Vagina (tissue), 2 donors: Measurements from ENCODE around the gene EPHB1. TPM values are rescaled to one million over a fixed set of nuclear protein-coding genes. Genes with fewer than 3 reads are reported as not detected.

ENCODE experiments used
- DNase-seq, 2 donors: peaks; one replicate each; pipeline ENCODE4 v3.0.0-alpha.2; 2017; ENCODE audit errors: extremely low spot score in 2 of 2
- H3K27ac ChIP-seq: fragments of 200-600 bp; sonication (generic); one replicate; pipeline ENCODE4 v1.5.1; 2019
- H3K27me3 ChIP-seq: fragments of 200-600 bp; sonication (generic); one replicate; pipeline ENCODE4 v1.5.1; 2019
- H3K36me3 ChIP-seq, 2 donors: fragments of 200-600 bp; sonication (generic); one replicate each; pipeline ENCODE4 v1.5.1; 2017 to 2019
- H3K4me1 ChIP-seq: fragments of 200-600 bp; sonication (generic); one replicate; pipeline ENCODE4 v1.5.1; 2019
- H3K4me3 ChIP-seq, 2 donors: fragments of 200-600 bp; sonication (generic); 1 replicate in 1 of 2; 2 replicates in 1 of 2; pipeline ENCODE4 v1.5.1; 2016 to 2019
- H3K9me3 ChIP-seq: fragments of 200-600 bp; sonication (generic); one replicate; pipeline ENCODE4 v1.5.1; 2019
- POLR2A ChIP-seq, 2 donors: fragments of 450-650 bp; IDR thresholded peaks; one replicate each; pipeline ENCODE4 v1.6.1; 2017; ENCODE audit warnings: antibody characterized with exemption in 2 of 2, mild to moderate bottlenecking in 2 of 2, moderate library complexity in 2 of 2
- POLR2AphosphoS5 ChIP-seq, 2 donors: sonication (generic); formaldehyde crosslinking; IDR thresholded peaks; one replicate each; pipeline ENCODE4 v1.9.0; 2017; ENCODE audit warnings: antibody characterized with exemption in 2 of 2, mild to moderate bottlenecking in 2 of 2, low read depth in 1 of 2; ENCODE audit not compliant: insufficient read depth in 1 of 2
- intact Hi-C: fragments of 100-400 bp; cut with DNase I; formaldehyde crosslinking; loops from one replicate; pipeline ENCODE4 v1.15.1; 2023
- total RNA-seq: library from RNA; depleted of rRNA; stranded (reverse); fragments of >200 nt; gene quantifications from one replicate; pipeline ENCODE4 v1.2.3, GENCODE V29; 2016
- TF ChIP-seq, protein P1 (sequence below), 3 experiments: fragments of 450-650 bp in 2 of 3; fragments of 200-600 bp in 1 of 3; sonication (generic) in 1 of 3; IDR thresholded peaks; one replicate each; pipeline ENCODE4 v1.5.1; 2017 to 2019; ENCODE audit warnings: antibody characterized with exemption in 3 of 3, mild to moderate bottlenecking in 2 of 3, moderate library complexity in 2 of 3

Gene EPHB1
- total RNA-seq, 1 donor from 2014 or later = 2.2 TPM

GRCh38 chr3:135133905-135134683 lies 339.0 kb downstream of the EPHB1 start:
- intact Hi-C loops = no loop called here
- no peak for DNase-seq
- H3K4me1 ChIP-seq = no peaks in the 10 kb centered on the region
- no peaks in the 10 kb centered on the region for H3K36me3 ChIP-seq
- no peaks in the 10 kb centered on the region for H3K27me3 ChIP-seq
- no peak overlapping the region for H3K4me3 ChIP-seq
- H3K27ac ChIP-seq = no peak overlapping the region
- H3K9me3 ChIP-seq = no peaks in the 10 kb centered on the region
- no peak for TF ChIP-seq POLR2AphosphoS5 (IDR thresholded peaks at IDR 0.05; ENCODE audit: insufficient read depth in 1 of 2, low read depth in 1 of 2)
- TF ChIP-seq, protein P1, sequence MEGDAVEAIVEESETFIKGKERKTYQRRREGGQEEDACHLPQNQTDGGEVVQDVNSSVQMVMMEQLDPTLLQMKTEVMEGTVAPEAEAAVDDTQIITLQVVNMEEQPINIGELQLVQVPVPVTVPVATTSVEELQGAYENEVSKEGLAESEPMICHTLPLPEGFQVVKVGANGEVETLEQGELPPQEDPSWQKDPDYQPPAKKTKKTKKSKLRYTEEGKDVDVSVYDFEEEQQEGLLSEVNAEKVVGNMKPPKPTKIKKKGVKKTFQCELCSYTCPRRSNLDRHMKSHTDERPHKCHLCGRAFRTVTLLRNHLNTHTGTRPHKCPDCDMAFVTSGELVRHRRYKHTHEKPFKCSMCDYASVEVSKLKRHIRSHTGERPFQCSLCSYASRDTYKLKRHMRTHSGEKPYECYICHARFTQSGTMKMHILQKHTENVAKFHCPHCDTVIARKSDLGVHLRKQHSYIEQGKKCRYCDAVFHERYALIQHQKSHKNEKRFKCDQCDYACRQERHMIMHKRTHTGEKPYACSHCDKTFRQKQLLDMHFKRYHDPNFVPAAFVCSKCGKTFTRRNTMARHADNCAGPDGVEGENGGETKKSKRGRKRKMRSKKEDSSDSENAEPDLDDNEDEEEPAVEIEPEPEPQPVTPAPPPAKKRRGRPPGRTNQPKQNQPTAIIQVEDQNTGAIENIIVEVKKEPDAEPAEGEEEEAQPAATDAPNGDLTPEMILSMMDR (IDR thresholded peaks at IDR 0.05) = no peak
- no peak for TF ChIP-seq POLR2A (IDR thresholded peaks at IDR 0.05)

DNA sequence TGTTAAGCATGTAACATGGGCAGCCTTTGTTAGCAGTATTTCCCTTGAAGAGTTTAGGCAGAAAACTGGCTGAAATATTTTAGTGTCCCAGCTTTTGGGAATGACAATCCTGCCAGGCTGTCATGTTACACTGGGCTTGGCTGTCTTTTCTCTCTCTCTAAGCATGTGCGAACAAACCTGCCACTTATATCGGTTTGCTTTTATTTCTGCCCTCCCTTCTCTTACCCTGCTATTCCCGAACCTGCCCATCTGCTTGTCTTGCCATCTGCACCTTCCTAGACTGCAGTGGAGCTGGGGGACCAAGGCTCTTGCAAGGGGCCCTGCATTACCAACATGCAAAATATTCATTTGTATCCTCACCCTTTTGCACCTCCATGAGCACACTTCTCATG lies 339.6 kb downstream of the EPHB1 start:
- Histone ChIP-seq H3K27ac (no peak overlapping the region), H3K4me1 (no peaks in the 10 kb centered on the region), H3K4me3 (no peak overlapping the region), H3K27me3 (no peaks in the 10 kb centered on the region), H3K9me3 (no peaks in the 10 kb centered on the region), H3K36me3 (no peaks in the 10 kb centered on the region)
- intact Hi-C loops = no loop called here
- no peak for DNase-seq
- TF ChIP-seq POLR2A (IDR thresholded peaks at IDR 0.05) = no peak
- TF ChIP-seq, protein P1 (IDR thresholded peaks at IDR 0.05) = no peak

DNA sequence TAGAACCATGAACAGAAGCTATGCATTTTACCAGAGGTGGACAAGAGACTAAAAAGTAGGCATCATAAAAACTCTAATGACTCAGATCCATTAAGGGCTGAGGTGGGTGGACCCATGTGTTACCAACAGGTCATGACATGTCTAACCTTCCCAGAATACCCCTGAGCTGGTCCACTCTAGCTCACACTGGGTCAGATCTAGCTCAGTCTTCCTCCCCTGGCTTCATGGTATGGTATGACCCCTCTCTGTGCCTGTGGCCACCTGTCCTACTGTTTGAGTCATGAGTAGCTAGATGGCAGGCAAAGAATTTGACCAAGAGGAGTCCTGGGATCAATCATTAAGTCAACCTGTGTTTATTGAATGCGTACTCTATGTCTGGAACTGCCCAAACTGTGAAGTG lies 340.4 kb downstream of the EPHB1 start:
- intact Hi-C loops = no loop called here
- Histone ChIP-seq H3K4me1 (no peaks in the 10 kb centered on the region), H3K27me3 (no peaks in the 10 kb centered on the region), H3K36me3 (no peaks in the 10 kb centered on the region), H3K9me3 (no peaks in the 10 kb centered on the region), H3K4me3 (no peak overlapping the region), H3K27ac (no peak overlapping the region)
- no peak for DNase-seq
- TF ChIP-seq, protein P1 (IDR thresholded peaks at IDR 0.05) = no peak
- TF ChIP-seq POLR2A (IDR thresholded peaks at IDR 0.05) (no peak), POLR2AphosphoS5 (IDR thresholded peaks at IDR 0.05; ENCODE audit: insufficient read depth in 1 of 2, low read depth in 1 of 2) (no peak)

- no peaks in the 10 kb centered on the region for H3K36me3 ChIP-seq
- H3K4me3 ChIP-seq = no peak overlapping the region
- H3K27ac ChIP-seq = no peak overlapping the region
- no peaks in the 10 kb centered on the region for H3K9me3 ChIP-seq
- DNase-seq = no peak
- TF ChIP-seq POLR2A (IDR thresholded peaks at IDR 0.05) = no peak
- TF ChIP-seq POLR2AphosphoS5 (IDR thresholded peaks at IDR 0.05; ENCODE audit: insufficient read depth in 1 of 2, low read depth in 1 of 2) = no peak
- TF ChIP-seq, protein P1 (IDR thresholded peaks at IDR 0.05) = no peak
- H3K27me3 ChIP-seq = no peaks in the 10 kb centered on the region
- no peaks in the 10 kb centered on the region for H3K4me1 ChIP-seq
- intact Hi-C loops = no loop called here
These were observed 341.5 kb downstream of the EPHB1 start for GRCh38 chr3:135136361-135137100.

- H3K4me1 ChIP-seq = no peaks in the 10 kb centered on the region
- H3K27ac ChIP-seq = no peak overlapping the region
- no peaks in the 10 kb centered on the region for H3K9me3 ChIP-seq
- DNase-seq = no peak
- no peaks in the 10 kb centered on the region for H3K36me3 ChIP-seq
- intact Hi-C loops = no loop called here
- no peaks in the 10 kb centered on the region for H3K27me3 ChIP-seq
- H3K4me3 ChIP-seq = no peak overlapping the region
- TF ChIP-seq POLR2AphosphoS5 (IDR thresholded peaks at IDR 0.05; ENCODE audit: insufficient read depth in 1 of 2, low read depth in 1 of 2) (no peak), POLR2A (IDR thresholded peaks at IDR 0.05) (no peak)
- TF ChIP-seq, protein P1 (IDR thresholded peaks at IDR 0.05) = no peak
These were observed 342.2 kb downstream of the EPHB1 start for GRCh38 chr3:135137296-135137695.
